Measurements from ENCODE around the gene MEGF11.
A peak's percentile ranks its signal among the peaks of the same experiment; 100 is the strongest.

MEGF11 gene

DNA sequence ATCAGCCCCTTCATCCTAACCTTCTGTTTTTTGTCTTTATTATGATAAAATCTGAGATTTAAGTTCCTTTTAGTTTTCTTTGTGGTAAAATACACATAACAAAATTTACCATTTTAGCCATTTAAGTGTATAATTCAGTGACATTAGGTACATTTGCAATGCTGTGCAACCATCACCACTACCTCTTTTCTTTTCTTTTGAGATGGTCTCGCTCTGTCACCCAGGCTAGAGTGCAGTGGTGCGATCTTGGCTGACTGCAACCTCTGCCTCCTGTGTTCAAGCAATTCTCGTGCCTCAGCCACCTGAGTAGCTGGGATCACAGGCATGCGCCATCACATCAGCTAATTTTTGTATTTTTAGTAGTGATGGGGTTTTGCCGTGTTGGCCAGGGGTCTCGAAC is 390.4 kb downstream of the MEGF11 start (continued):
- TF ChIP-seq, protein P1, sequence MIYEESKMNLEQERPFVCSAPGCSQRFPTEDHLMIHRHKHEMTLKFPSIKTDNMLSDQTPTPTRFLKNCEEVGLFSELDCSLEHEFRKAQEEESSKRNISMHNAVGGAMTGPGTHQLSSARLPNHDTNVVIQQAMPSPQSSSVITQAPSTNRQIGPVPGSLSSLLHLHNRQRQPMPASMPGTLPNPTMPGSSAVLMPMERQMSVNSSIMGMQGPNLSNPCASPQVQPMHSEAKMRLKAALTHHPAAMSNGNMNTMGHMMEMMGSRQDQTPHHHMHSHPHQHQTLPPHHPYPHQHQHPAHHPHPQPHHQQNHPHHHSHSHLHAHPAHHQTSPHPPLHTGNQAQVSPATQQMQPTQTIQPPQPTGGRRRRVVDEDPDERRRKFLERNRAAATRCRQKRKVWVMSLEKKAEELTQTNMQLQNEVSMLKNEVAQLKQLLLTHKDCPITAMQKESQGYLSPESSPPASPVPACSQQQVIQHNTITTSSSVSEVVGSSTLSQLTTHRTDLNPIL (CRISPR knock-in tag; IDR thresholded peaks at IDR 0.05; ENCODE audit: low read depth): no peak
- no peak for TF ChIP-seq RARB (CRISPR knock-in tag; IDR thresholded peaks at IDR 0.05)
- TF ChIP-seq ARNTL (CRISPR knock-in tag; IDR thresholded peaks at IDR 0.05; ENCODE audit: borderline replicate concordance, low read depth): no peak
- TF ChIP-seq GLIS3 (CRISPR knock-in tag; IDR thresholded peaks at IDR 0.05): no peak
- TF ChIP-seq TOX (CRISPR knock-in tag; IDR thresholded peaks at IDR 0.05; ENCODE audit: borderline replicate concordance): no peak
- no peak for TF ChIP-seq ISL1 (CRISPR knock-in tag; IDR thresholded peaks at IDR 0.05)
- TF ChIP-seq ZFP30 (CRISPR knock-in tag; IDR thresholded peaks at IDR 0.05): no peak
- no peak for TF ChIP-seq ZNF8 (CRISPR knock-in tag; IDR thresholded peaks at IDR 0.05)
- no peak for TF ChIP-seq OSR1 (CRISPR knock-in tag; IDR thresholded peaks at IDR 0.05)
- TF ChIP-seq ZNF565 (CRISPR knock-in tag; conservative IDR thresholded peaks at IDR 0.05; ENCODE audit: low read depth): no peak

DNA sequence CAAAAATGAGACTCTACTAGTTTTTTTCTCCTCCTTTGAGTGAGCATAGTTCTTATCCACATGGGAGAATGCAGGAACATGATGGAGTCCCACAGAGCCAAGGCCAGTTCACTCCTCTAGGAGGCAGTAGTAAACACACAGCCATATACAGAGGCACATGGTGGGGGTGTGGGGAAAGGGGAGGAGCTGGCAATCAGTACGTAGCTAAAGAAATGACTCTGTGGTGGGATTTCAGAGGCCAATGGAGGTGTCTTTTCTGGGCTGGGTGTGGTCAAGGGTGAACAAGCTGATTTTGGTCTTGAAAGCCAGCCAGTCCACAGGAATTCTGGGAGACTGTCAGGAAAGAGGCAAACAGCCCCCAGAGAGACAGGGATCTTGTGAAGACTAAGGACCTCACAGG is 390.9 kb downstream of the MEGF11 start:
- ATAC-seq: peak; percentile 99
- no peak for TF ChIP-seq ARNTL (CRISPR knock-in tag; IDR thresholded peaks at IDR 0.05; ENCODE audit: borderline replicate concordance, low read depth)
- TF ChIP-seq, protein P2, sequence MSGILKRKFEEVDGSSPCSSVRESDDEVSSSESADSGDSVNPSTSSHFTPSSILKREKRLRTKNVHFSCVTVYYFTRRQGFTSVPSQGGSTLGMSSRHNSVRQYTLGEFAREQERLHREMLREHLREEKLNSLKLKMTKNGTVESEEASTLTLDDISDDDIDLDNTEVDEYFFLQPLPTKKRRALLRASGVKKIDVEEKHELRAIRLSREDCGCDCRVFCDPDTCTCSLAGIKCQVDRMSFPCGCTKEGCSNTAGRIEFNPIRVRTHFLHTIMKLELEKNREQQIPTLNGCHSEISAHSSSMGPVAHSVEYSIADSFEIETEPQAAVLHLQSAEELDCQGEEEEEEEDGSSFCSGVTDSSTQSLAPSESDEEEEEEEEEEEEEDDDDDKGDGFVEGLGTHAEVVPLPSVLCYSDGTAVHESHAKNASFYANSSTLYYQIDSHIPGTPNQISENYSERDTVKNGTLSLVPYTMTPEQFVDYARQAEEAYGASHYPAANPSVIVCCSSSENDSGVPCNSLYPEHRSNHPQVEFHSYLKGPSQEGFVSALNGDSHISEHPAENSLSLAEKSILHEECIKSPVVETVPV (CRISPR knock-in tag; IDR thresholded peaks at IDR 0.05): no peak

DNA sequence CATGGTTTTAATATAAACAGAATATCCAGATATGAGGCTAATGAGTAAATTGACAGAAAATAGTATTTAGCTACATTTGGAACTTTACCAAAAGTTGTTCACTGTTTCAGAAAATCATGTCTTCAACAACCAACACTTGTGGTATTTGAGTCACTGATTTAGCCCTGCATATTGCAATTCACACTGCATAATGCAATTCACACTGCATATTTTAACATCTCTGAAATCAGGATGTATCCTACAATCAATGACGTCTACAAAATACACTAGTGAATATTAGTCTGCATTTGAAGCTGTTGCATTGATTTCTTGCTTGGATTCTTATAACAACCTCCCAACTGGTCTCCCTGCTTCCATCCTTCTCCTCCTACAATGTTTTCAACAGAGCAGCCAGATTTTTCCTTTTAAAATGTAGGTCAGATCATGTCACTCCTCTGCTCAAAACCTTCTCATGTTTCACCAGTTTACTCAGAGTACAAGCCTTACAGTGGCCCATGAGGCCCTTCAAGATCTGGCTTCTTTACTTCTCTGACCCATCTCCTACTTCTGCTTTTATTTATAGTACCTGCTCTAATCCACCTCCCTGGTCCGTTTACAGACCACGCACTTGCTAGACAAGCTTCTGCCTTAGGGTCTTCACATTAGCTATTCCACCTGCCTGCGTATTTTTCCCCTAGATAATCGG is 395.7 kb downstream of the MEGF11 start:
- no peak for ATAC-seq
- TF ChIP-seq ZFP3 (CRISPR knock-in tag; IDR thresholded peaks at IDR 0.05): no peak
- no peak for TF ChIP-seq CSDC2 (CRISPR knock-in tag; IDR thresholded peaks at IDR 0.05)
- no peak for TF ChIP-seq TOX (CRISPR knock-in tag; IDR thresholded peaks at IDR 0.05; ENCODE audit: borderline replicate concordance)
- no peak for TF ChIP-seq RARB (CRISPR knock-in tag; IDR thresholded peaks at IDR 0.05)
- TF ChIP-seq ZNF565 (CRISPR knock-in tag; conservative IDR thresholded peaks at IDR 0.05; ENCODE audit: low read depth): no peak
- no peak for TF ChIP-seq SNAI2 (CRISPR knock-in tag; IDR thresholded peaks at IDR 0.05)

DNA sequence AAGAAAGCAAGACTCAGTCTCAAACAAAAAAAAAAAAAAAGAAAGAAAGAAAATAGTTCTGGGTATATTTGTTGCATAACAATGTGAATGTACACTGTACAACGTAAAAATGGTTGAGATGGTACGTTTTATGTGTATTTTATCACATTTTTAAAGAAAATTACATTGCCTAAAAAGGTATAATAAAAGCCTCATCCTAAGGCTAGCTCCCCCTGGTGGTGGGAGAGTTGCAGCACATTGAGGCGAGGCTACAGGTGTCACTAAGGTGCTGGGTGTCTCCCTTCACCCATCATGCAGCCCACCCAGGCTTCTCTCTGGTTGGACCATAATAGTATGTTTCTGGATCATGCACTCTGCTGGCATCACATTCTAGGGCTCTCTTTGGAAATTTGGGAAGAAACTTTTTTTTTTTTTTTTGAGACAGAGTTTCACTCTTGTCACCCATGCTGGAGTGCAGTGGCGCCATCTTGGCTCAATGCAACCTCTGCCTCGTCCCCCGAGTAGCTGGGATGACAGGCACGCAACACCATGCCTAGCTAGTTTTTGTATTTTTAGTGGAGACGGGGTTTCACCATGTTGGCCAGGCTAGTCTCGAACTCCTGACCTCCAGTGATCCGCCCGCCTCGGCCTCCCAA is 396.6 kb downstream of the MEGF11 start:
- peak; percentile 71 for ATAC-seq
- TF ChIP-seq ESRRG (CRISPR knock-in tag; IDR thresholded peaks at IDR 0.05) (no peak), SNAI2 (CRISPR knock-in tag; IDR thresholded peaks at IDR 0.05) (no peak), ZFP30 (CRISPR knock-in tag; IDR thresholded peaks at IDR 0.05) (no peak), OSR1 (CRISPR knock-in tag; IDR thresholded peaks at IDR 0.05) (no peak), ISL1 (CRISPR knock-in tag; IDR thresholded peaks at IDR 0.05) (no peak), GLIS3 (CRISPR knock-in tag; IDR thresholded peaks at IDR 0.05) (no peak), RARB (CRISPR knock-in tag; IDR thresholded peaks at IDR 0.05) (no peak)
- TF ChIP-seq, protein P3, sequence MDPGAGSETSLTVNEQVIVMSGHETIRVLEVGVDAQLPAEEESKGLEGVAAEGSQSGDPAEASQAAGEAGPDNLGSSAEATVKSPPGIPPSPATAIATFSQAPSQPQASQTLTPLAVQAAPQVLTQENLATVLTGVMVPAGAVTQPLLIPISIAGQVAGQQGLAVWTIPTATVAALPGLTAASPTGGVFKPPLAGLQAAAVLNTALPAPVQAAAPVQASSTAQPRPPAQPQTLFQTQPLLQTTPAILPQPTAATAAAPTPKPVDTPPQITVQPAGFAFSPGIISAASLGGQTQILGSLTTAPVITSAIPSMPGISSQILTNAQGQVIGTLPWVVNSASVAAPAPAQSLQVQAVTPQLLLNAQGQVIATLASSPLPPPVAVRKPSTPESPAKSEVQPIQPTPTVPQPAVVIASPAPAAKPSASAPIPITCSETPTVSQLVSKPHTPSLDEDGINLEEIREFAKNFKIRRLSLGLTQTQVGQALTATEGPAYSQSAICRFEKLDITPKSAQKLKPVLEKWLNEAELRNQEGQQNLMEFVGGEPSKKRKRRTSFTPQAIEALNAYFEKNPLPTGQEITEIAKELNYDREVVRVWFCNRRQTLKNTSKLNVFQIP (CRISPR knock-in tag; IDR thresholded peaks at IDR 0.05; ENCODE audit: borderline replicate concordance, low read depth): no peak
- TF ChIP-seq, protein P2 (CRISPR knock-in tag; IDR thresholded peaks at IDR 0.05): no peak

DNA sequence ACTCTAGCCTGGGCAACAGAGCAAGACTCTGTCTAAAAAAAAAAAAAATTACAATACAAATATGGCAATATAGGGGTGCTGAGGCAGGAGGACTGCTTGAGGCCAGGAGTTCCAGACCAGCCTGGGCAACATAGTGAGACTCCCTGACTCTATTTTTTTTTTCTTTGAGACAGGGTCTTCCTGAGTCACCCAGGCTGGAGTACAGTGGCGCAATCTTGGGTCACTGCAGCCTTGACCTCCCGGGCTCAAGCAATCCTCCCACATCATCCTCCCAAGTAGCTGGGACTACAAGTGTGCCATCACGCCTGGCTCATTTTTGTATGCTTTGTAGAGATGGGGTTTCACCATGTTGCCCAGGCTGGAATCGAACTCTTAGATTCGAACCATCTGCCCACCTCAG is 401.6 kb downstream of the MEGF11 start:
- no peak for ATAC-seq
- TF ChIP-seq CSDC2 (CRISPR knock-in tag; IDR thresholded peaks at IDR 0.05): no peak
- no peak for TF ChIP-seq GLIS3 (CRISPR knock-in tag; IDR thresholded peaks at IDR 0.05)
- no peak for TF ChIP-seq BACH2 (CRISPR knock-in tag; IDR thresholded peaks at IDR 0.05; ENCODE audit: borderline replicate concordance)
- TF ChIP-seq, protein P2 (CRISPR knock-in tag; IDR thresholded peaks at IDR 0.05): no peak
- TF ChIP-seq ZNF8 (CRISPR knock-in tag; IDR thresholded peaks at IDR 0.05): no peak
- TF ChIP-seq ZC3H10 (CRISPR knock-in tag; IDR thresholded peaks at IDR 0.05): no peak
- TF ChIP-seq TOX (CRISPR knock-in tag; IDR thresholded peaks at IDR 0.05; ENCODE audit: borderline replicate concordance): no peak
- no peak for TF ChIP-seq SNAI2 (CRISPR knock-in tag; IDR thresholded peaks at IDR 0.05)
- no peak for TF ChIP-seq TCF4 (CRISPR knock-in tag; IDR thresholded peaks at IDR 0.05; ENCODE audit: borderline replicate concordance)
- TF ChIP-seq OSR1 (CRISPR knock-in tag; IDR thresholded peaks at IDR 0.05): no peak
- no peak for TF ChIP-seq ZNF565 (CRISPR knock-in tag; conservative IDR thresholded peaks at IDR 0.05; ENCODE audit: low read depth)
- no peak for TF ChIP-seq RARB (CRISPR knock-in tag; IDR thresholded peaks at IDR 0.05)
- TF ChIP-seq, protein P4, sequence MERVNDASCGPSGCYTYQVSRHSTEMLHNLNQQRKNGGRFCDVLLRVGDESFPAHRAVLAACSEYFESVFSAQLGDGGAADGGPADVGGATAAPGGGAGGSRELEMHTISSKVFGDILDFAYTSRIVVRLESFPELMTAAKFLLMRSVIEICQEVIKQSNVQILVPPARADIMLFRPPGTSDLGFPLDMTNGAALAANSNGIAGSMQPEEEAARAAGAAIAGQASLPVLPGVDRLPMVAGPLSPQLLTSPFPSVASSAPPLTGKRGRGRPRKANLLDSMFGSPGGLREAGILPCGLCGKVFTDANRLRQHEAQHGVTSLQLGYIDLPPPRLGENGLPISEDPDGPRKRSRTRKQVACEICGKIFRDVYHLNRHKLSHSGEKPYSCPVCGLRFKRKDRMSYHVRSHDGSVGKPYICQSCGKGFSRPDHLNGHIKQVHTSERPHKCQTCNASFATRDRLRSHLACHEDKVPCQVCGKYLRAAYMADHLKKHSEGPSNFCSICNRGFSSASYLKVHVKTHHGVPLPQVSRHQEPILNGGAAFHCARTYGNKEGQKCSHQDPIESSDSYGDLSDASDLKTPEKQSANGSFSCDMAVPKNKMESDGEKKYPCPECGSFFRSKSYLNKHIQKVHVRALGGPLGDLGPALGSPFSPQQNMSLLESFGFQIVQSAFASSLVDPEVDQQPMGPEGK (CRISPR knock-in tag; IDR thresholded peaks at IDR 0.05; ENCODE audit: borderline replicate concordance): no peak
